Tibial nerve (tissue), 4 donors: ENCODE measurements around the gene LARP1. TPM values are rescaled to one million over a fixed set of nuclear protein-coding genes. Genes with fewer than 3 reads are reported as not detected.

Experiments
- DNase-seq, 2 donors: peaks; one replicate each; pipeline ENCODE4 v3.0.0-alpha.2; 2019; ENCODE audit warnings: low spot score in 2 of 2
- H3K27ac ChIP-seq, 4 donors: fragments of 200-600 bp; sonication (generic) in 3 of 4; one replicate each; pipeline ENCODE4 v1.5.1; 2017 to 2019; ENCODE audit warnings: mild to moderate bottlenecking in 1 of 4
- H3K27me3 ChIP-seq, 2 donors: fragments of 200-600 bp; sonication (generic) in 1 of 2; one replicate each; pipeline versions ENCODE4 v1.5.1 to v1.6.0; 2017 to 2019
- H3K36me3 ChIP-seq, 3 donors: fragments of 200-600 bp; sonication (generic); one replicate each; pipeline ENCODE4 v1.5.1; 2018 to 2019
- H3K4me1 ChIP-seq, 4 donors: fragments of 200-600 bp; sonication (generic) in 3 of 4; one replicate each; pipeline ENCODE4 v1.5.1; 2017 to 2019
- H3K4me3 ChIP-seq, 4 donors: fragments of 200-600 bp; sonication (generic) in 3 of 4; one replicate each; pipeline ENCODE4 v1.5.1; 2017 to 2019; ENCODE audit warnings: mild to moderate bottlenecking in 1 of 4, moderate library complexity in 1 of 4
- H3K9me3 ChIP-seq, 4 donors: fragments of 200-600 bp; sonication (generic) in 3 of 4; one replicate each; pipeline ENCODE4 v1.5.1; 2017 to 2019
- CTCF ChIP-seq, 5 experiments: fragments of 200-600 bp in 3 of 5; fragments of 450-650 bp in 2 of 5; sonication (generic) in 3 of 5; IDR thresholded peaks; one replicate each; pipeline ENCODE4 v1.5.1; 2016 to 2019; ENCODE audit warnings: antibody characterized with exemption in 5 of 5, mild to moderate bottlenecking in 3 of 5, moderate library complexity in 2 of 5
- EP300 ChIP-seq, 2 donors: sonication (generic); formaldehyde crosslinking; IDR thresholded peaks; one replicate each; pipeline ENCODE4 v1.6.1; 2017; ENCODE audit warnings: antibody characterized with exemption in 2 of 2, mild to moderate bottlenecking in 1 of 2
- POLR2A ChIP-seq, 2 donors: fragments of 450-650 bp; IDR thresholded peaks; one replicate each; pipeline ENCODE4 v1.6.1; 2017; ENCODE audit warnings: antibody characterized with exemption in 2 of 2, mild to moderate bottlenecking in 2 of 2, moderate library complexity in 2 of 2
- WGBS, 2 donors: methylation state at CpG; one replicate each; pipeline ENCODE4 v1.1.5; 2018; 5-methylcytosine and 5-hydroxymethylcytosine counted together
- total RNA-seq, 4 donors: library from RNA; depleted of rRNA; stranded (reverse); fragments of >200 nt; gene quantifications; one replicate each; pipeline ENCODE4 v1.1.0, GENCODE V29; 2016

LARP1 gene
- total RNA-seq, 4 donors from 2014 or later, result 114 to 166 (median 144) TPM

- Histone ChIP-seq H3K4me3 (no peak overlapping the region), H3K27me3 (no peaks in the 10 kb centered on the region), H3K36me3 (peaks cover 0 to 83% (median 45%) of the 10 kb centered on the region in 3 donors), H3K27ac (no peak overlapping the region), H3K4me1 (peaks cover 0 to 9% (median 0%) of the 10 kb centered on the region in 4 donors), H3K9me3 (no peaks in the 10 kb centered on the region)
- DNase-seq, result no peak
- no peak for TF ChIP-seq CTCF (IDR thresholded peaks at IDR 0.05)
- TF ChIP-seq POLR2A (IDR thresholded peaks at IDR 0.05), result no peak
- no peak for TF ChIP-seq EP300 (IDR thresholded peaks at IDR 0.05)
Observed at GRCh38 chr5:154800582-154800981, 45.4 kb downstream of the LARP1 start.

- WGBS, 2 donors, result 62 to 69% methylated on average over 3 of the region's 3 CpGs
- no peak overlapping the region for H3K27ac ChIP-seq
- DNase-seq, result no peak
- H3K9me3 ChIP-seq, result no peaks in the 10 kb centered on the region
- peaks cover 4 to 88% (median 49%) of the 10 kb centered on the region in 3 donors for H3K36me3 ChIP-seq
- no peaks in the 10 kb centered on the region for H3K27me3 ChIP-seq
- H3K4me3 ChIP-seq, result no peak overlapping the region
- no peak for TF ChIP-seq EP300 (IDR thresholded peaks at IDR 0.05)
- no peak for TF ChIP-seq CTCF (IDR thresholded peaks at IDR 0.05)
- TF ChIP-seq POLR2A (IDR thresholded peaks at IDR 0.05), result no peak
- H3K4me1 ChIP-seq, result peaks cover 0 to 9% (median 0%) of the 10 kb centered on the region in 4 donors
Observed at GRCh38 chr5:154801083-154801482, 45.9 kb downstream of the LARP1 start.

- Histone ChIP-seq H3K4me1 (peaks cover 0 to 9% (median 0%) of the 10 kb centered on the region in 4 donors), H3K9me3 (no peaks in the 10 kb centered on the region), H3K36me3 (peaks cover 4 to 94% (median 49%) of the 10 kb centered on the region in 3 donors), H3K27ac (no peak overlapping the region), H3K4me3 (no peak overlapping the region), H3K27me3 (no peaks in the 10 kb centered on the region)
- TF ChIP-seq POLR2A (IDR thresholded peaks at IDR 0.05) (no peak), EP300 (IDR thresholded peaks at IDR 0.05) (no peak), CTCF (IDR thresholded peaks at IDR 0.05) (no peak)
- no peak for DNase-seq
- WGBS, 2 donors, result 95 to 96% methylated on average over 9 of the region's 9 CpGs
Observed at GRCh38 chr5:154802050-154802449, 46.9 kb downstream of the LARP1 start.

GRCh38 chr5:154806176-154806575 lies 51.0 kb downstream of the LARP1 start:
- no peak overlapping the region for H3K27ac ChIP-seq
- H3K4me1 ChIP-seq, result no peaks in the 10 kb centered on the region
- H3K27me3 ChIP-seq, result no peaks in the 10 kb centered on the region
- TF ChIP-seq POLR2A (IDR thresholded peaks at IDR 0.05), result no peak
- TF ChIP-seq EP300 (IDR thresholded peaks at IDR 0.05), result no peak
- TF ChIP-seq CTCF (IDR thresholded peaks at IDR 0.05), result no peak
- H3K36me3 ChIP-seq, result peaks cover 4 to 99% (median 53%) of the 10 kb centered on the region in 3 donors
- no peak overlapping the region for H3K4me3 ChIP-seq
- no peak for DNase-seq
- WGBS, 2 donors, result 80% methylated on average over 4 of the region's 4 CpGs
- H3K9me3 ChIP-seq, result no peaks in the 10 kb centered on the region

GRCh38 chr5:154811239-154811638 lies 56.1 kb downstream of the LARP1 start:
- WGBS, 2 donors, result 85% methylated on average over 7 of the region's 7 CpGs
- no peak for TF ChIP-seq EP300 (IDR thresholded peaks at IDR 0.05)
- no peak for TF ChIP-seq POLR2A (IDR thresholded peaks at IDR 0.05)
- no peak for TF ChIP-seq CTCF (IDR thresholded peaks at IDR 0.05)
- H3K27ac ChIP-seq, result peak overlapping the region in 2 of 4 donors; percentile 37 to 42
- DNase-seq, result no peak
- H3K9me3 ChIP-seq, result no peaks in the 10 kb centered on the region
- H3K36me3 ChIP-seq, result peaks cover 3 to 93% (median 34%) of the 10 kb centered on the region in 3 donors
- H3K4me1 ChIP-seq, result peaks cover 0 to 8% (median 0%) of the 10 kb centered on the region in 4 donors
- H3K27me3 ChIP-seq, result no peaks in the 10 kb centered on the region
- H3K4me3 ChIP-seq, result no peak overlapping the region
